Activated T-helper 1 cell treated with Interleukin-2 at 50 U/mL for 16 hours (primary cell): Measurements from ENCODE around the gene MYO1H.

Source experiments
- DNase-seq: peaks from one replicate; pipeline ENCODE4 v3.0.0-alpha.2; 2020; ENCODE audit warnings: low read depth

MYO1H gene

GRCh38 chr12:109492371-109492770, 144.7 kb downstream of the MYO1H start:
- DNase-seq: no peak

GRCh38 chr12:109493090-109493489, 145.4 kb downstream of the MYO1H start:
- no peak for DNase-seq

- DNase-seq: no peak
These were observed 146.2 kb downstream of the MYO1H start for GRCh38 chr12:109493938-109494337.

DNA sequence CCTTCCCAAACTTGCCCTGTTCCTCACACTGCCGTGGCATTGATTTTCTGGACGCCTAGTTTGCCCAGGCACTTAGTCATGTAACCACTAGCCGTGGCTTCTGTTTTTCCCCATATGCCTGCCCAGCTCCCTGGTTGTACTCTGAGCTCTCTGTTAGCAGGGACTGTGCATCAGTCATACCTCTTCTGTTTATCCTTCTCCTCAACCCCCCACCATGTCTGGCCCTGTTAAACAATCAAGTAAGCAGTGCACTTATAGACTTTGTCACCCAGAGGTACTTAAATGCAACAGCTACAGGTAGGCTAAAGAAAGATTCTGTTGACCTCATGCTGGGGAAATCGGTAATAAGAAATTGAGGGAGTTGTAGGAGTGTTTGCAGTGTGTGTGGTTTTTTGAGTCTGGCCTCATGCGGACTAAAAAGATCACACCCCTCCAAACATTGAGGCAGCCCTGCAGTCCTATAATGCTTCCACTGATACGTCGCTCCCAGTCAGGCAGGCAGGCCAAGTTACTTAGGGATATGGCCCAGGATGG, 146.7 kb downstream of the MYO1H start:
- no peak for DNase-seq

GRCh38 chr12:109495012-109495411, 147.3 kb downstream of the MYO1H start:
- no peak for DNase-seq

GRCh38 chr12:109496306-109496705, 148.6 kb downstream of the MYO1H start:
- no peak for DNase-seq

DNA sequence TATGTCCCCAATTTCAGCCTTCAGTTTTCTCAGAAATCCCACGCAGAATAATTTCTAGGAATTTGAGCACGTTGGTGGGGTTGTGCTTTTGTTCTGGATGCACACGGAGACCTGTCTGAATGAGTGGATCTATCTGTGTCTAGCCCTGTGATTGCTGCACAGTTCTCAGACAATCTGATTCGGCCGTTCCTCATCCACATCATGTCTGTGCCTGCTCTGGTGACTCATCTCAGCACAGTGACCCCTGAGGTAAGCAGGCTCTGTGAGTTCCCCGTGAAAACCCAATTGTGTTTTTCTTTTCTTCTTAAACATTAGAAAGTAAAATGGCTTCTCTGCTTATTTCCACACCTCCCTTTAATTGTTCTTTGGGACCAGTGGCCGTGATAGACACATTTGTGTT, 150.0 kb downstream of the MYO1H start:
- DNase-seq: no peak
